Gastroesophageal sphincter (tissue), 4 donors: ENCODE results near the gene TEN1. TPM values are rescaled to one million over a fixed set of nuclear protein-coding genes. Genes with fewer than 3 reads are reported as not detected.

ENCODE experiments used
- ATAC-seq: fragments of 150-250 bp; one replicate; pipeline ENCODE4 v1.9.1; 2016; ENCODE audit warnings: mild to moderate bottlenecking, moderate library complexity
- H3K27ac ChIP-seq, 4 donors: fragments of 200-600 bp; sonication (generic) in 3 of 4; 1 replicate in 3 of 4; 2 replicates in 1 of 4; pipeline ENCODE4 v1.5.1; 2016 to 2019
- H3K27me3 ChIP-seq: fragments of 200-600 bp; sonication (generic); one replicate; pipeline ENCODE4 v1.5.1; 2019
- H3K36me3 ChIP-seq, 2 donors: fragments of 200-600 bp; sonication (generic); one replicate each; pipeline ENCODE4 v1.5.1; 2019; ENCODE audit warnings: control low read depth in 1 of 2
- H3K4me1 ChIP-seq, 3 donors: fragments of 200-600 bp; sonication (generic); 1 replicate in 2 of 3; 2 replicates in 1 of 3; pipeline ENCODE4 v1.5.1; 2016 to 2019; ENCODE audit warnings: control low read depth in 2 of 3
- H3K4me3 ChIP-seq, 2 donors: fragments of 200-600 bp; sonication (generic); one replicate each; pipeline ENCODE4 v1.5.1; 2019; ENCODE audit warnings: mild to moderate bottlenecking in 1 of 2, moderate library complexity in 1 of 2
- H3K9me3 ChIP-seq, 3 donors: fragments of 200-600 bp; sonication (generic); one replicate each; pipeline ENCODE4 v1.5.1; 2017 to 2019; ENCODE audit warnings: control low read depth in 2 of 3
- EP300 ChIP-seq: sonication (generic); formaldehyde crosslinking; IDR thresholded peaks from one replicate; pipeline ENCODE4 v1.6.1; 2017; ENCODE audit warnings: antibody characterized with exemption, mild to moderate bottlenecking
- POLR2A ChIP-seq, 2 donors: fragments of 450-650 bp; IDR thresholded peaks; one replicate each; pipeline ENCODE4 v1.6.1; 2017; ENCODE audit warnings: antibody characterized with exemption in 2 of 2, mild to moderate bottlenecking in 2 of 2, moderate library complexity in 1 of 2
- POLR2AphosphoS5 ChIP-seq: sonication (generic); formaldehyde crosslinking; IDR thresholded peaks from one replicate; pipeline ENCODE4 v1.6.1; 2017; ENCODE audit warnings: antibody characterized with exemption
- WGBS, 2 donors: methylation state at CpG; one replicate each; pipeline ENCODE4 v1.1.5; 2018; ENCODE audit warnings: low coverage in 1 of 2; 5-methylcytosine and 5-hydroxymethylcytosine counted together
- total RNA-seq, 4 donors: library from RNA; depleted of rRNA; stranded (reverse); fragments of >200 nt; gene quantifications; one replicate each; pipeline ENCODE4 v1.1.0, GENCODE V29; 2016
- TF ChIP-seq, protein P1 (sequence below), 4 experiments: fragments of 200-600 bp in 2 of 4; fragments of 450-650 bp in 2 of 4; sonication (generic) in 1 of 4; IDR thresholded peaks; one replicate each; pipeline ENCODE4 v1.5.1; 2017 to 2019; ENCODE audit warnings: antibody characterized with exemption in 4 of 4, mild to moderate bottlenecking in 2 of 4, moderate library complexity in 2 of 4

Gene TEN1
- total RNA-seq, 4 donors from 2014 or later = 6.7 to 12.8 (median 7.9) TPM

DNA sequence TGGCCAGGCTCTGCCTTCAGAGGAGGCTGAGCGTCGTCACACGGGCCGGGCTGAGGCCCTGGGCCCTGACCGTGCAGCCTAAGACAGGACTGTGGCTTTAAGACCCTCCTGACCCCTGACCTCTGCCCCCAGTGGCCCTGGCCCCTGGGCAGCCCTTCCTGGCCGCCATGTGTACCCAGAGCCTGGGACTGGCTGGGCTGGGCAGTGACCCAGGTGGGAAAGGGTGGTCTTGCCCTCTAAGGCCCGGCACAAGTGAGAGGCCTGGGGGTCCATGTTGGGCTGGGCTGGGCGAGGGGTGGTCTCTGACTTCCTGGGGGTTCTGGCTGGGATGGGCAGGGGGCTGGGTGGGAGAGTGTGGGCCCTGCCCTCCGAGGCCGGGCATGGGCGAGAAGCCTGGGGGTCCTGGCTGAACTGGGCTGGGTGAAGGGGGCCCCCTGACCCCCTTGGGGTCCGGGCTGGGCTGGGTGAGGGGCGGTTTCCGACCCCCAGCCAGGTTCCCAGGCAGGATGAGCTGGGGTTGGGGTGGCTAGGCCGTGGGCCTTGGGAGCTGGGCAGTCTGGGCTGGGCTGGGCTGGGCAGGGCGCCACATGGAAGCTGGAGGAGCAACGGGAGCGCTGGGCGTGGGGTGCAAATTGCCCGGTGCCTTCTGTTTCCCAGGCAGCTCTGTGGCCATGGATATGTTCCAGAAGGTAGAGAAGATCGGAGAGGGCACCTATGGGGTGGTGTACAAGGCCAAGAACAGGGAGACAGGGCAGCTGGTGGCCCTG, 21.9 kb downstream of the TEN1 start, which contains the start of gene CDK3:
Gene CDK3, plus strand, starts transcription at position 101 of the 767 bp plus-strand sequence. Its CDS starts 571 bp downstream, at position 672.
- 100% methylated on average over 1 of the region's 21 CpGs; no CpG with 5 or more reads in 1 of the 2 donors for WGBS, 2 donors

GRCh38 chr17:76002100-76002499, 23.1 kb downstream of the TEN1 start:
- Histone ChIP-seq H3K36me3 (peaks cover 0 to 23% of the 10 kb centered on the region in 2 donors), H3K27ac (no peak overlapping the region), H3K27me3 (no peaks in the 10 kb centered on the region), H3K9me3 (no peaks in the 10 kb centered on the region), H3K4me1 (peaks cover 0 to 13% (median 0%) of the 10 kb centered on the region in 3 donors), H3K4me3 (no peak overlapping the region)
- no peak for ATAC-seq
- TF ChIP-seq, protein P1, sequence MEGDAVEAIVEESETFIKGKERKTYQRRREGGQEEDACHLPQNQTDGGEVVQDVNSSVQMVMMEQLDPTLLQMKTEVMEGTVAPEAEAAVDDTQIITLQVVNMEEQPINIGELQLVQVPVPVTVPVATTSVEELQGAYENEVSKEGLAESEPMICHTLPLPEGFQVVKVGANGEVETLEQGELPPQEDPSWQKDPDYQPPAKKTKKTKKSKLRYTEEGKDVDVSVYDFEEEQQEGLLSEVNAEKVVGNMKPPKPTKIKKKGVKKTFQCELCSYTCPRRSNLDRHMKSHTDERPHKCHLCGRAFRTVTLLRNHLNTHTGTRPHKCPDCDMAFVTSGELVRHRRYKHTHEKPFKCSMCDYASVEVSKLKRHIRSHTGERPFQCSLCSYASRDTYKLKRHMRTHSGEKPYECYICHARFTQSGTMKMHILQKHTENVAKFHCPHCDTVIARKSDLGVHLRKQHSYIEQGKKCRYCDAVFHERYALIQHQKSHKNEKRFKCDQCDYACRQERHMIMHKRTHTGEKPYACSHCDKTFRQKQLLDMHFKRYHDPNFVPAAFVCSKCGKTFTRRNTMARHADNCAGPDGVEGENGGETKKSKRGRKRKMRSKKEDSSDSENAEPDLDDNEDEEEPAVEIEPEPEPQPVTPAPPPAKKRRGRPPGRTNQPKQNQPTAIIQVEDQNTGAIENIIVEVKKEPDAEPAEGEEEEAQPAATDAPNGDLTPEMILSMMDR (IDR thresholded peaks at IDR 0.05) = no peak
- no peak for TF ChIP-seq EP300
- TF ChIP-seq POLR2A (IDR thresholded peaks at IDR 0.05) = no peak
- no peak for TF ChIP-seq POLR2AphosphoS5
- WGBS, 2 donors = 100% methylated on average over 2 of the region's 12 CpGs; no CpG with 5 or more reads in 1 of the 2 donors

More for the DNA sequence above, 21.9 kb downstream of the TEN1 start, which contains the start of gene CDK3:
- Histone ChIP-seq H3K27ac (no peak within 1 kb of the TSS), H3K36me3 (peaks cover 0 to 23% of the 10 kb centered on the region in 2 donors), H3K4me3 (no peak within 1 kb of the TSS), H3K27me3 (no peaks in the 10 kb centered on the region), H3K9me3 (no peaks in the 10 kb centered on the region), H3K4me1 (peaks cover 0 to 17% (median 0%) of the 10 kb centered on the region in 3 donors)
- ATAC-seq = no peak
- TF ChIP-seq, protein P1 (IDR thresholded peaks at IDR 0.05) = no peak

GRCh38 chr17:76003915-76004314, 24.9 kb downstream of the TEN1 start:
- no peak for TF ChIP-seq POLR2A (IDR thresholded peaks at IDR 0.05)
- TF ChIP-seq POLR2AphosphoS5 = no peak
- TF ChIP-seq, protein P1 (IDR thresholded peaks at IDR 0.05) = no peak
- no peak for TF ChIP-seq EP300
- Histone ChIP-seq H3K36me3 (peaks cover 0 to 23% of the 10 kb centered on the region in 2 donors), H3K4me3 (no peak overlapping the region), H3K4me1 (peaks cover 0 to 10% (median 0%) of the 10 kb centered on the region in 3 donors), H3K27ac (no peak overlapping the region), H3K9me3 (no peaks in the 10 kb centered on the region), H3K27me3 (no peaks in the 10 kb centered on the region)
- 67 to 100% methylated on average over 2 to 3 of the region's 6 CpGs for WGBS, 2 donors
- no peak for ATAC-seq

GRCh38 chr17:76004750-76005262, 25.8 kb downstream of the TEN1 start:
- Histone ChIP-seq H3K4me3 (no peak overlapping the region), H3K36me3 (peaks cover 0 to 22% of the 10 kb centered on the region in 2 donors), H3K9me3 (no peaks in the 10 kb centered on the region), H3K27ac (peak overlapping the region in 1 of 4 donors; percentile 1), H3K4me1 (peaks cover 0 to 10% (median 0%) of the 10 kb centered on the region in 3 donors), H3K27me3 (no peaks in the 10 kb centered on the region)
- no peak for TF ChIP-seq EP300
- TF ChIP-seq POLR2A (IDR thresholded peaks at IDR 0.05) = no peak
- TF ChIP-seq, protein P1 (IDR thresholded peaks at IDR 0.05) = no peak
- TF ChIP-seq POLR2AphosphoS5 = no peak
- ATAC-seq = no peak
- 49% methylated on average over 3 of the region's 8 CpGs; no CpG with 5 or more reads in 1 of the 2 donors for WGBS, 2 donors
